HepG2 (cell line): ENCODE data around the gene DNAL4. TPM values are rescaled to one million over a fixed set of nuclear protein-coding genes. Genes with fewer than 3 reads are reported as not detected.

Experiments used
- BCLAF1 ChIP-seq: fragments of 450-650 bp; IDR thresholded peaks from 2 replicates; pipeline ENCODE4 v1.6.1; 2017; ENCODE audit warnings: mild to moderate bottlenecking
- CENPX ChIP-seq: sonication (generic); formaldehyde crosslinking; IDR thresholded peaks from 2 replicates; pipeline ENCODE4 v1.9.0; 2021; ENCODE audit warnings: mild to moderate bottlenecking, missing genetic modification reagents, moderate library complexity
- FIP1L1 ChIP-seq: fragments of 200-400 bp; formaldehyde crosslinking; IDR thresholded peaks from 2 replicates; pipeline ENCODE4 v1.6.1; 2018; ENCODE audit warnings: low read depth, mild to moderate bottlenecking, low read length, moderate library complexity, borderline replicate concordance; ENCODE audit not compliant: insufficient read depth
- HDAC6 ChIP-seq: fragments of 200-600 bp; sonication (generic); IDR thresholded peaks from 2 replicates; pipeline ENCODE4 v1.7.0; 2017; ENCODE audit warnings: mild to moderate bottlenecking, antibody characterized with exemption, low read length, low read depth
- JARID2 ChIP-seq: sonication (generic); formaldehyde crosslinking; IDR thresholded peaks from 2 replicates; pipeline ENCODE4 v1.8.1; 2023; ENCODE audit warnings: missing genetic modification reagents, inconsistent platforms; ENCODE audit not compliant: insufficient replicate concordance
- MAFF ChIP-seq: IDR thresholded peaks from 2 replicates; pipeline ENCODE4 v1.6.1; 2011; ENCODE audit warnings: low read depth, low read length, improper control_type of control experiment
- MATR3 ChIP-seq: sonication (generic); formaldehyde crosslinking; IDR thresholded peaks from 2 replicates; pipeline ENCODE4 v1.4.0; 2020; ENCODE audit warnings: missing genetic modification reagents
- MTF1 ChIP-seq: sonication (generic); formaldehyde crosslinking; IDR thresholded peaks from 2 replicates; pipeline ENCODE4 v1.5.0; 2020; ENCODE audit warnings: missing genetic modification reagents
- POLR2AphosphoS5 ChIP-seq: IDR thresholded peaks from 2 replicates; pipeline ENCODE4 v1.6.1; 2012; ENCODE audit warnings: low read depth, low read length
- PTBP1 ChIP-seq: fragments of 200-400 bp; formaldehyde crosslinking; IDR thresholded peaks from 2 replicates; pipeline ENCODE4 v1.6.1; 2018; ENCODE audit warnings: low read length, low read depth; ENCODE audit not compliant: poor library complexity, severe bottlenecking
- SETDB1 ChIP-seq: sonication (generic); formaldehyde crosslinking; IDR thresholded peaks from 2 replicates; pipeline ENCODE4 v1.5.1; 2020; ENCODE audit warnings: missing genetic modification reagents, mild to moderate bottlenecking, borderline replicate concordance
- TEF ChIP-seq: sonication (generic); formaldehyde crosslinking; IDR thresholded peaks from 2 replicates; pipeline ENCODE4 v1.5.0; 2020; ENCODE audit warnings: missing genetic modification reagents
- ZBTB46 ChIP-seq: sonication (generic); formaldehyde crosslinking; IDR thresholded peaks from 2 replicates; pipeline ENCODE4 v1.4.0; 2020; ENCODE audit warnings: mild to moderate bottlenecking, missing genetic modification reagents, borderline replicate concordance
- ZIK1 ChIP-seq: sonication (generic); formaldehyde crosslinking; IDR thresholded peaks from 2 replicates; pipeline ENCODE4 v1.5.0; 2020; ENCODE audit warnings: mild to moderate bottlenecking, low read depth, missing genetic modification reagents, borderline replicate concordance
- ZNF142 ChIP-seq: sonication (generic); formaldehyde crosslinking; IDR thresholded peaks from 2 replicates; pipeline ENCODE4 v1.4.0; 2020; ENCODE audit warnings: missing genetic modification reagents
- ZNF333 ChIP-seq: sonication (generic); formaldehyde crosslinking; IDR thresholded peaks from 2 replicates; pipeline ENCODE4 v1.4.0; 2020; ENCODE audit warnings: mild to moderate bottlenecking, missing genetic modification reagents, borderline replicate concordance
- ZNF773 ChIP-seq: sonication (generic); formaldehyde crosslinking; IDR thresholded peaks from 2 replicates; pipeline ENCODE4 v1.4.0; 2020; ENCODE audit warnings: missing genetic modification reagents, borderline replicate concordance
- ZSCAN29 ChIP-seq: sonication (generic); formaldehyde crosslinking; conservative IDR thresholded peaks from 2 replicates; pipeline ENCODE4 v1.4.0; 2020; ENCODE audit warnings: mild to moderate bottlenecking, missing genetic modification reagents
- polyA plus RNA-seq, 8 experiments: library from polyadenylated mRNA; depleted of rRNA in 3 of 8; stranded (reverse) in 7 of 8; unstranded in 1 of 8; fragments of >200 nt; fragmentation: Illumina TruSeq in 4 of 8; extraction: Trizol in 4 of 8; gene quantifications; 2 replicates each; pipeline versions ENCODE4 v1.2.1 to v1.2.3, GENCODE V29; 2011 to 2016; ENCODE audit warnings: low read depth in 4 of 8, missing spikeins in 1 of 8, mixed read lengths in 1 of 8; ENCODE audit not compliant: insufficient read depth in 1 of 8
- total RNA-seq, 5 experiments: library from RNA; depleted of rRNA; stranded (reverse); fragments of >200 nt; fragmentation: Illumina TruSeq; extraction: Trizol; gene quantifications; 2 replicates each; pipeline ENCODE4 v1.2.3, GENCODE V29; 2016; ENCODE audit warnings: low read depth in 1 of 5

Gene DNAL4
- total and polyA plus RNA-seq, 2 of the 13 experiments (the other 11 are each of a cell fraction or from before 2014, with no cell fraction given), result 8.0 to 10.7 TPM

GRCh38 chr22:38766076-38766777 is 27.7 kb downstream of the DNAL4 start (continued):
- TF ChIP-seq ZBTB46, result no peak
- TF ChIP-seq BCLAF1, result no peak
- no peak for TF ChIP-seq ZSCAN29 (CRISPR knock-in tag)
- TF ChIP-seq ZIK1 (CRISPR knock-in tag), result no peak
- TF ChIP-seq ZNF773 (CRISPR knock-in tag), result no peak
- no peak for TF ChIP-seq CENPX (CRISPR knock-in tag)
- TF ChIP-seq FIP1L1, result no peak
- TF ChIP-seq MATR3, result no peak
- no peak for TF ChIP-seq ZNF142 (CRISPR knock-in tag)
- no peak for TF ChIP-seq POLR2AphosphoS5
- TF ChIP-seq HDAC6, result no peak
- no peak for TF ChIP-seq ZNF333 (CRISPR knock-in tag)
- no peak for TF ChIP-seq SETDB1 (CRISPR knock-in tag)
- TF ChIP-seq PTBP1, result no peak
- TF ChIP-seq TEF (CRISPR knock-in tag), result no peak
- no peak for TF ChIP-seq JARID2 (CRISPR knock-in tag)
- TF ChIP-seq MTF1 (CRISPR knock-in tag), result no peak
- TF ChIP-seq MAFF, result no peak
